ENCODE data around the gene SP1. TPM values are rescaled to one million over a fixed set of nuclear protein-coding genes. Genes with fewer than 3 reads are reported as not detected.

Gene SP1
- polyA plus RNA-seq, 1 experiment, result 58.2 TPM

DNA sequence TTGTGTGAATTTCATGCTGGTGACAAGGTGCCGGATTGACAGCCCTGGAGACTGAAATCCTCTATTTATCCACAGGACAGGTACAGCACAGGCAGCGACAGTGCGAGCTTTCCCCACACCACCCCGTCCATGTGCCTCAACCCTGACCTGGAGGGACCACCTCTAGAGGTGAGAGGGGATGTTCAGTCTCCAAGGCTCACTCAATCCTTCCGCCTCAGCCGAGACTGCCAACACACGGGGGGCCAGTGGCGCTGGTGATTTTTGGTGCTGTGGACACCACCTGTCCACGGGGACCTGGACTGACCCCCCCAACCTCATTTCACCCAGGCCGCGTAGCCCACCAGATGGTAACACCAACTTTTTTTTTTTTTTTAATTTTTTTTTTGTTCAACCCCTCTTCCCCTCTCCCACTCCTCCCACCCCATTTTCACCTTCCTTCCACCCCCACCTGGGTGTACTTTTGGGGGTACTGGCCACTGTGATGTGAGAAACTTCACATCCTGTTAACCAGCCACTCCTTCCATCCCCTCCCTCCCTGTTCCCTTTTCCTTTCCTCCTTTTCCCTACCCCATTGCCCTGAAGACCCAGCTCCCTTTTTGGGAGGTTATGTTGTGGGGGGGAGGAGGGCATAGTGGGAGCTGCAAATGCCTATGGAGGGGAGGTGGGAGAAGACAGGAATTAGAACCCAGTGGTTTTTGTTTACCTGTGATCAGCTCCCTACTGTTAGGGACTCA, 84.9 kb downstream of the SP1 start:
- Histone ChIP-seq H3K36me3 (ENCODE audit: control insufficient read depth, insufficient read depth, low read length) (peaks cover 63% of the 10 kb centered on the region), H3K4me3 (ENCODE audit: low read depth, low read length) (no peak overlapping the region), H3K27me3 (ENCODE audit: control insufficient read depth, insufficient read depth, low read length) (no peaks in the 10 kb centered on the region)
- ChIA-PET POLR2A (no interaction called here), CTCF (interaction anchor here (1.0 to 1.1 kb wide), 2 partner anchors 10 to 12 kb away, joined by 3 to 4 read pairs; no protein-coding TSS in a partner anchor)
- TF ChIP-seq, protein P1, sequence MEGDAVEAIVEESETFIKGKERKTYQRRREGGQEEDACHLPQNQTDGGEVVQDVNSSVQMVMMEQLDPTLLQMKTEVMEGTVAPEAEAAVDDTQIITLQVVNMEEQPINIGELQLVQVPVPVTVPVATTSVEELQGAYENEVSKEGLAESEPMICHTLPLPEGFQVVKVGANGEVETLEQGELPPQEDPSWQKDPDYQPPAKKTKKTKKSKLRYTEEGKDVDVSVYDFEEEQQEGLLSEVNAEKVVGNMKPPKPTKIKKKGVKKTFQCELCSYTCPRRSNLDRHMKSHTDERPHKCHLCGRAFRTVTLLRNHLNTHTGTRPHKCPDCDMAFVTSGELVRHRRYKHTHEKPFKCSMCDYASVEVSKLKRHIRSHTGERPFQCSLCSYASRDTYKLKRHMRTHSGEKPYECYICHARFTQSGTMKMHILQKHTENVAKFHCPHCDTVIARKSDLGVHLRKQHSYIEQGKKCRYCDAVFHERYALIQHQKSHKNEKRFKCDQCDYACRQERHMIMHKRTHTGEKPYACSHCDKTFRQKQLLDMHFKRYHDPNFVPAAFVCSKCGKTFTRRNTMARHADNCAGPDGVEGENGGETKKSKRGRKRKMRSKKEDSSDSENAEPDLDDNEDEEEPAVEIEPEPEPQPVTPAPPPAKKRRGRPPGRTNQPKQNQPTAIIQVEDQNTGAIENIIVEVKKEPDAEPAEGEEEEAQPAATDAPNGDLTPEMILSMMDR (IDR thresholded peaks at IDR 0.05; ENCODE audit: insufficient read depth, low read depth, low read length), result no peak
- DNase-seq (ENCODE audit: low read depth), result no peak

- Histone ChIP-seq H3K36me3 (ENCODE audit: control insufficient read depth, insufficient read depth, low read length) (peaks cover 59% of the 10 kb centered on the region), H3K27me3 (ENCODE audit: control insufficient read depth, insufficient read depth, low read length) (no peaks in the 10 kb centered on the region), H3K4me3 (ENCODE audit: low read depth, low read length) (no peak overlapping the region)
- ChIA-PET CTCF (interaction anchor here (1.0 kb wide), 1 partner anchor 10 kb away, joined by 4 read pairs; no protein-coding TSS in a partner anchor), POLR2A (no interaction called here)
- TF ChIP-seq, protein P1 (IDR thresholded peaks at IDR 0.05; ENCODE audit: insufficient read depth, low read depth, low read length), result no peak
- no peak for DNase-seq (ENCODE audit: low read depth)
These were observed 85.7 kb downstream of the SP1 start for GRCh38 chr12:53465679-53466078.

Other genes with a start within 250 kb of the SP1 start
- 15.7 and 16.8 TPM in 2 replicates for gene ZNF740, start 199.5 kb upstream of the SP1 start, polyA plus RNA-seq (2011; rRNA removed)
- gene CSAD, start 199.3 kb upstream of the SP1 start, polyA plus RNA-seq (2011; rRNA removed), result 27.3 and 30.7 TPM in 2 replicates
- gene ITGB7, start 172.9 kb upstream of the SP1 start, polyA plus RNA-seq (2011; rRNA removed), result 0.59 and 0.63 TPM in 2 replicates
- gene RARG, start 148.0 kb upstream of the SP1 start, polyA plus RNA-seq (2011; rRNA removed), result 41.7 and 63.9 TPM in 2 replicates
- gene ESPL1, start 111.9 kb upstream of the SP1 start, polyA plus RNA-seq (2011; rRNA removed), result 3.0 and 7.3 TPM in 2 replicates
- 965 and 1,130 TPM in 2 replicates for gene PFDN5, start 84.6 kb upstream of the SP1 start, polyA plus RNA-seq (2011; rRNA removed)
- 49.7 and 78.3 TPM in 2 replicates for gene MYG1, start 80.5 kb upstream of the SP1 start, polyA plus RNA-seq (2011; rRNA removed)
- 53.3 and 84.3 TPM in 2 replicates for gene AAAS, start 58.6 kb upstream of the SP1 start, polyA plus RNA-seq (2011; rRNA removed)
- not detected in 2 replicates for gene SP7, start 43.8 kb upstream of the SP1 start, polyA plus RNA-seq (2011; rRNA removed)
- not detected in 2 replicates for gene AMHR2, start 43.7 kb downstream of the SP1 start, polyA plus RNA-seq (2011; rRNA removed)
- 66.4 and 73.2 TPM in 2 replicates for gene PRR13, start 61.6 kb downstream of the SP1 start, polyA plus RNA-seq (2011; rRNA removed)
- gene PCBP2, start 71.9 kb downstream of the SP1 start, polyA plus RNA-seq (2011; rRNA removed), result 267 and 268 TPM in 2 replicates
- gene MAP3K12, start 119.3 kb downstream of the SP1 start, polyA plus RNA-seq (2011; rRNA removed), result 43.9 and 61.2 TPM in 2 replicates
- gene TARBP2, start 121.1 kb downstream of the SP1 start, polyA plus RNA-seq (2011; rRNA removed), result 33.9 and 44.9 TPM in 2 replicates
- gene NPFF, start 127.3 kb downstream of the SP1 start, polyA plus RNA-seq (2011; rRNA removed), result not detected in 2 replicates
- 21.8 and 22.9 TPM in 2 replicates for gene ATF7, start 246.2 kb downstream of the SP1 start, polyA plus RNA-seq (2011; rRNA removed)

Data from BJ (cell line).